GM13976 (cell line): ENCODE data around the gene IMMP2L.

Experiments used
- DNase-seq: peaks from one replicate; pipeline ENCODE4 v3.0.0; 2012; ENCODE audit warnings: low spot score
- CTCF ChIP-seq: IDR thresholded peaks from 2 replicates; pipeline ENCODE4 v1.5.1; 2012; ENCODE audit warnings: borderline replicate concordance, mild to moderate bottlenecking; ENCODE audit not compliant: insufficient read depth; ENCODE audit errors: extremely low read depth, missing control alignments, control extremely low read depth
- in situ Hi-C: fragments of 300-500 bp; cut with MboI; formaldehyde crosslinking; loops from one replicate; pipeline ENCODE4 v1.12.0; 2022; ENCODE audit warnings: low sequenced_read_pairs, mixed read lengths, inconsistent platforms; ENCODE audit not compliant: unreplicated experiment

IMMP2L gene

GRCh38 chr7:110914263-110914662 lies 648.0 kb downstream of the IMMP2L start:
- TF ChIP-seq CTCF: no peak
- in situ Hi-C loops: no loop called here
- no peak for DNase-seq

DNA sequence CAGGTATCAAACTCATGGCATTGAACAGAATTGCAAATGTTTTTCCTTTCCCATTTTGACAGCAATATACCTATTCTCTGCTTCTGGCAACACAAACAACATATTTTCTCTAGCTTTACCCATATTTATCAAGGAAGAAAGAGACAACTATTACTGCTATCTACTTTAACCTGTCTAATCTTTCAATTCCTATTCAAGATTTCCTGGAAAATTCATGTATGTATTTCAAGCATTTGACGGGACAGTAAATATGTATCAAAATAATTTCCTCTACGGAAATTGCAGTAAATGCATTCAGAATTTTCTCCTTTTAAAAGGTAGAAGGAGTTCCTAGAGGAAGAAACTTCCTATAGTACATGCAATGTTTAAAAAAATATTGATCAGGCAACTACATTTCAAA lies 650.7 kb downstream of the IMMP2L start:
- no peak for DNase-seq
- in situ Hi-C loops: no loop called here
- TF ChIP-seq CTCF: no peak

DNA sequence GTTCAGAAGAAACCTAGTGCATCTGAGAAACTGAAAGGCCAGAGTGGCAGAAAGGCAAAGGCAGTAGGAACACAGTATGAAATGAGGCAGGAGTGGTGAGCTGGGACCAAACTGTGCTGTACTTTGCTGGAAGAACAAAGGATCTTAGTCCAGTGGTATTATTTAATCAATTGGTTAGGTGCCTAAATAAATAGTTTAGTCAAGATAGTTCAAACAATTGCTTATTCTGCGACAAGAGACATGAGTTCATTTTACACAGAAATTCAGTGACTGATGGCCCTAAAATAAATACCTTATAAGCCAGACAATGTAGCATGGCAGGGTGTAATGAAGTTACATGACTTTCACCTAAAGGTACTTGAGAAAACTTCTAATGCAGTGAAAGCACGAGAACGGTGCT lies 653.2 kb downstream of the IMMP2L start:
- in situ Hi-C loops: no loop called here
- no peak for DNase-seq

GRCh38 chr7:110905773-110906566 lies 656.3 kb downstream of the IMMP2L start:
- no peak for DNase-seq
- in situ Hi-C loops: no loop called here
- TF ChIP-seq CTCF: no peak

More for the DNA sequence above, 653.2 kb downstream of the IMMP2L start:
- no peak for TF ChIP-seq CTCF

GRCh38 chr7:110898516-110898915 lies 663.8 kb downstream of the IMMP2L start:
- TF ChIP-seq CTCF: no peak
- in situ Hi-C loops: no loop called here
- DNase-seq: no peak

GRCh38 chr7:110897538-110897937 lies 664.8 kb downstream of the IMMP2L start:
- TF ChIP-seq CTCF: no peak
- in situ Hi-C loops: no loop called here
- DNase-seq: no peak

GRCh38 chr7:110894111-110894510 lies 668.2 kb downstream of the IMMP2L start:
- no peak for TF ChIP-seq CTCF
- no peak for DNase-seq
- in situ Hi-C loops: no loop called here
